ENCODE results near the gene ZNF423. TPM values are rescaled to one million over a fixed set of nuclear protein-coding genes. Genes with fewer than 3 reads are reported as not detected.

The ZNF423 gene
- total RNA-seq, 1 experiment from 2014 or later: 43.6 TPM

DNA sequence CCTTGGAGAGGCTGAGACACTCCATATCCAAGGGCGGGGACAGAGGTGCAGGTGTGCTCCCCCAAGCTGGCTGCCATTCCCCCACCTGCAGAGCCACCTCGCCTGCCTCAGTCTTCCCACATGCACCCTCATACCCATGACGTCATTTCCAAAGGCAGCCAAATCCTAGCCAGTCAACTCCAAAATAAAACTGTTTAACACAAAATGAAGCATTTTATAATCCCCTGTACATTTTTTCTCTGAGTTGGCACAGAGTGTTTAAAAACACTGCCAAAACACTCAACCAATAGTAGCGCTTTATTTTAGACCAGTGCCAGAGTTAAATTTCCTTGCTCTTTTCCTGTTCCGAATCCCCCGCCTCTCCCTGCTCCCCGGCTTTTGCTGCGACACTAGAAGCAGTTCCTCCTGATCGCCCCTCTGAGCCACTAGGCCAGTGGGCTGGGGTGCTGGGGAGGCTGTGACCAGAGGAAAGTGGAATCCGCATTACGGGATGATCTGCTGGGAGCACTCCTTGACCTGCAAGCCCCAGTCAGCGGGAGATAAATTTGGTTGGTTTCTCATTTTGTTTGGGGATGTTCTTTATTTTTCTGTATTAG is 139.5 kb downstream of the ZNF423 start:
- H3K36me3 ChIP-seq (replicated peaks; ENCODE audit: control insufficient read depth, insufficient read depth, low read length): no peaks in the 10 kb centered on the region
- H3K27me3 ChIP-seq (ENCODE audit: control insufficient read depth, insufficient read depth, low read length): no peaks in the 10 kb centered on the region
- H3K4me3 ChIP-seq (ENCODE audit: insufficient read depth, low read depth, low read length): no peak overlapping the region
- DNase-seq: no peak

- H3K4me3 ChIP-seq (ENCODE audit: insufficient read depth, low read depth, low read length): no peak overlapping the region
- no peaks in the 10 kb centered on the region for H3K27me3 ChIP-seq (ENCODE audit: control insufficient read depth, insufficient read depth, low read length)
- DNase-seq: peak; percentile 65
- H3K36me3 ChIP-seq (replicated peaks; ENCODE audit: control insufficient read depth, insufficient read depth, low read length): no peaks in the 10 kb centered on the region
These were observed 142.1 kb downstream of the ZNF423 start for GRCh38 chr16:49713770-49714169.

DNA sequence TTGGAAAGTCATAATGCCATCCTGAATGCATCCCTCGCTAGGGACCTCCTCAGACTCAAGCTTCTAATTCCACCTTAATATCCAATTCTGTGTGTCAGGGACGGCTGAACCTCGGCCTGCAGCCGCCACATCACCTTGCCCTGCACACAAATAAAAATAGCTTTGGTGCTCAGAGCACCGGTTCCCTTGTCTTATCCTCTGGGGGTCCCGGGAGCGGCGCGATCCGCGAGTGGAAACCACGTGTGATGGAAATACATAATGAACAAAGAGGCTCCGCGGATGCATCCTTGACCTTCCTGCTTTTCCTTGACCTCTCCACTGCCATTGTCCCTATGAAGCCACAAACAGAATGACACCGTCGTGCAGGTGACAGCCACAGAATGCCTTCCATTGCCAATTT is 143.4 kb downstream of the ZNF423 start:
- no peaks in the 10 kb centered on the region for H3K36me3 ChIP-seq (replicated peaks; ENCODE audit: control insufficient read depth, insufficient read depth, low read length)
- DNase-seq: no peak
- H3K4me3 ChIP-seq (ENCODE audit: insufficient read depth, low read depth, low read length): no peak overlapping the region
- H3K27me3 ChIP-seq (ENCODE audit: control insufficient read depth, insufficient read depth, low read length): no peaks in the 10 kb centered on the region

- H3K27me3 ChIP-seq (ENCODE audit: control insufficient read depth, insufficient read depth, low read length): no peaks in the 10 kb centered on the region
- no peak for DNase-seq
- no peak overlapping the region for H3K4me3 ChIP-seq (ENCODE audit: insufficient read depth, low read depth, low read length)
- no peaks in the 10 kb centered on the region for H3K36me3 ChIP-seq (replicated peaks; ENCODE audit: control insufficient read depth, insufficient read depth, low read length)
These were observed 143.8 kb downstream of the ZNF423 start for GRCh38 chr16:49712106-49712505.

GRCh38 chr16:49709057-49709456 is 146.9 kb downstream of the ZNF423 start:
- H3K36me3 ChIP-seq (replicated peaks; ENCODE audit: control insufficient read depth, insufficient read depth, low read length): no peaks in the 10 kb centered on the region
- DNase-seq: no peak
- H3K27me3 ChIP-seq (ENCODE audit: control insufficient read depth, insufficient read depth, low read length): no peaks in the 10 kb centered on the region
- H3K4me3 ChIP-seq (ENCODE audit: insufficient read depth, low read depth, low read length): no peak overlapping the region

- H3K36me3 ChIP-seq (replicated peaks; ENCODE audit: control insufficient read depth, insufficient read depth, low read length): no peaks in the 10 kb centered on the region
- no peak overlapping the region for H3K4me3 ChIP-seq (ENCODE audit: insufficient read depth, low read depth, low read length)
- no peaks in the 10 kb centered on the region for H3K27me3 ChIP-seq (ENCODE audit: control insufficient read depth, insufficient read depth, low read length)
- DNase-seq: no peak
These were observed 147.4 kb downstream of the ZNF423 start for GRCh38 chr16:49708491-49708890.

DNA sequence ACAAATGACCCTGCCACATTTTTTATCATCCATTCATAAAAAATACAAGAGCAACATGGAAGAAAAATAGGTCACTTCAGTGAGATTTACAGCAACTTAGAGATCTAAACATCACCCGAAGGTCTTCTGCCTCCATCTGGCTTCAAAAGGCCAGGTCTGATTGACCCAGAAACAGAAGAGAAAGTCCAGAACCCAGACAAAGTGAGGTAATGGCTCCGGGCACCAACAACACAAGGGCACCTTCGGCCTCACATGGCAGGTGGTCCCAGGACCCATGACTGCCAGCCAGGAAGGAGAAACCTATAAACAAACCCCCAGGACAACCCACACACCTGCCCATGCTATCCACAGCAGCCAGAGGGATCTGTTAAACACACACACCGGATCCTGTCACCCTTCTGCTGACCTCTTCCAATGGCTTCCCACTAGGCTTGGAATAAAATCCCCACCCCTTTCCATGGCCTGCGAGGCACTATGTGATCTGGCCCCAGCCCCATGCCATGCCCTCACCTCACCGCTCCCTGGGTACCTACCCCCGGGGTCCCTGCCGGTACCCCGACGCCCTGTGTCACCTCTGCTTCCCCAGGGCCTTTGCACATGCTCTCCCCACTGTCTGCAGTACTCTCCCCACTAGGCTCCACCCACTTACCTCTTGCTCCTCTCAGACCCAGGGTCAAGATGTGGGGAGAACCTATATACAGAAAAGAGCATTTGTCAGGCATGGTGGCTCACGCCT is 149.1 kb downstream of the ZNF423 start:
- no peaks in the 10 kb centered on the region for H3K27me3 ChIP-seq (ENCODE audit: control insufficient read depth, insufficient read depth, low read length)
- H3K36me3 ChIP-seq (replicated peaks; ENCODE audit: control insufficient read depth, insufficient read depth, low read length): no peaks in the 10 kb centered on the region
- no peak overlapping the region for H3K4me3 ChIP-seq (ENCODE audit: insufficient read depth, low read depth, low read length)
- DNase-seq: no peak

DNA sequence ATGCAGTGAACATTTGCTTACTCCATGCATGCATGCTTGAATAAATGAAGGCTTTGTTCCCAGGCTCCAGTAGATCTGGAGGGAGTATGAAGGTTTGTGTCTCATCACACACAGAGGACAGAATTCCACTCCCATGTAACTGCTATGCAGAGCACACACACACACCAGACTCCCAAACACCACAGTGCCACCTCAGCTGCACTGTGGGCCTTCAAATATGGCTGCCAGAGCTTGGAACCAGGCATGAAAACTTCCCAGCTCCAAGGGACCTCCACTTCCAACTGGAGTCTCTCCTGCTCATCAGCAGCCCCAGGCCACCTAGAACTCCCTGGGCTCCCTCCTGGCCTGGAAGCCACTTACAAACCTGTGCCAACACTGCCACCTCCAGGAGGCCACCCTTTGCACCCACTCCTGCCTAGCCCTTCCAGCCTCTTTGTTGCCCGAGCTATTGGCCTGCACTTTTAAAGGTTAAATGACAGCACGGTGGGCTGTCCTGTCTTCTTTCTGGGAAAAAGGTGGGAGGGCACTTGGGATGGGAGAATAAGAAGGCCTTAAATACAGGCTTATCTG is 151.2 kb downstream of the ZNF423 start:
- DNase-seq: no peak
- Histone ChIP-seq H3K27me3 (ENCODE audit: control insufficient read depth, insufficient read depth, low read length) (no peaks in the 10 kb centered on the region), H3K4me3 (ENCODE audit: insufficient read depth, low read depth, low read length) (no peak overlapping the region), H3K36me3 (replicated peaks; ENCODE audit: control insufficient read depth, insufficient read depth, low read length) (no peaks in the 10 kb centered on the region)

DNA sequence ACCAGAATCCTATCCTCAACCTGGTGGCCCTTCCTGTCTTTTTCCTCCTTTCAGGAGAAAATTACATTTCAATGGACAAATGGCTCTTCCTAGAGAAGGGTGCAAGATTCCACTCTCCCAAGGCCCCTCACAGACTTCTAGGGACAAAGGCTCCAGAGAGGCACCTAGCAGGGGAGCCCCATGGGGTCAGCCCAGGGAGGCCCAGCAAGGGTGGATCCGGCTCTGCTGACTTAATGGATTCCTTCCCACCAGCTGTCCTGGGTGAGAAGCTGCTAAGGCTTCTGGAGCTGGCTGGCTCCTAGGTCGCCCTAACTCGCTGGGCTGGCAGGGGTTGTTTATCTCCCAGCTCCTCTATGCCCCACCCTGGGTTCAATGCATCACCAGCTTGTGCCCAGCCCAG is 152.4 kb downstream of the ZNF423 start:
- Histone ChIP-seq H3K36me3 (replicated peaks; ENCODE audit: control insufficient read depth, insufficient read depth, low read length) (no peaks in the 10 kb centered on the region), H3K27me3 (ENCODE audit: control insufficient read depth, insufficient read depth, low read length) (no peaks in the 10 kb centered on the region), H3K4me3 (ENCODE audit: insufficient read depth, low read depth, low read length) (no peak overlapping the region)
- DNase-seq: no peak

- Histone ChIP-seq H3K27me3 (ENCODE audit: control insufficient read depth, insufficient read depth, low read length) (no peaks in the 10 kb centered on the region), H3K4me3 (ENCODE audit: insufficient read depth, low read depth, low read length) (no peak overlapping the region), H3K36me3 (replicated peaks; ENCODE audit: control insufficient read depth, insufficient read depth, low read length) (no peaks in the 10 kb centered on the region)
- peak; percentile 86 for DNase-seq
These were observed 154.0 kb downstream of the ZNF423 start for GRCh38 chr16:49701789-49702494.

GRCh38 chr16:49701065-49701685 is 154.7 kb downstream of the ZNF423 start:
- peak; percentile 70 for DNase-seq
- Histone ChIP-seq H3K27me3 (ENCODE audit: control insufficient read depth, insufficient read depth, low read length) (no peaks in the 10 kb centered on the region), H3K36me3 (replicated peaks; ENCODE audit: control insufficient read depth, insufficient read depth, low read length) (no peaks in the 10 kb centered on the region), H3K4me3 (ENCODE audit: insufficient read depth, low read depth, low read length) (no peak overlapping the region)

DNA sequence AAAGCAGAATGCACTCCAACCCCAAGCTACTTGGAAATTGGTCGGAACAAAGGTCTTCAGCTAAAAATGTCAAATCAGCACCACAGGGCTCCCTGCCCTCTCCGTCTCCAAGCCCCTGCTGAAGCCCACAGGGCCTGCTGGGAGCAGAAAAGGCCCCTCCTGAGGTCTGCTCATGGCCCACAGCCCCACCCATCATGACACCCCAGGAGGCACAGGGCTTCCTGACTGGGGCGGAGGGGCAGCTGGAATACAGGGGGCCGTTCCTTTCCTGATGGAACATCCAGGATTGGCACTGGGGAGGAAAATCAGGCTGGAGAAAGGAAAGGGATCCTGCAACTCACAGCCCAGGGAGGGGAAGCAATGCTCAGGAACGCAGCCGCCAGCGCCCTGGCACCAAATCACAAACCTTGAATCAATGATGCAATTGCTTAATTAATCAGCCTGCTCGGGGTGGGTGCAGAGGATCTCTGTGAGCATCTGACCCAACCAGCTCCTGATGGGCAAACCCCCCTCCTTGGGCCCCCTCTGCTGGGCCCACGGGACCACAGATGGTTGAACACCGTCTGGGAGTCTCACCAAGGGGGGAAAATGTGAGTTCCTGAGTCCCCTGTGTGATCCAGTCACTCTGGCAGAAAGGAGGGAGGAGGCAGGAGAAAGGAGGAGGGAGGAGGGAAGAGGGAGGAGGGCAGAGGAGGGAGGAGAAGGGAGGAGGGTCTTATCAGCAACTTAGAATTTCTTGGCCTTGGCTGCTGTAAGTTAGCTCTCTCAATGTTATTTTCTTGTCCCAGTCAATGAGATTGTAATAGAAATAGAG is 155.5 kb downstream of the ZNF423 start:
- H3K36me3 ChIP-seq (replicated peaks; ENCODE audit: control insufficient read depth, insufficient read depth, low read length): no peaks in the 10 kb centered on the region
- H3K27me3 ChIP-seq (ENCODE audit: control insufficient read depth, insufficient read depth, low read length): no peaks in the 10 kb centered on the region
- H3K4me3 ChIP-seq (ENCODE audit: insufficient read depth, low read depth, low read length): no peak overlapping the region
- DNase-seq: peak; percentile 74

- Histone ChIP-seq H3K27me3 (ENCODE audit: control insufficient read depth, insufficient read depth, low read length) (no peaks in the 10 kb centered on the region), H3K4me3 (ENCODE audit: insufficient read depth, low read depth, low read length) (no peak overlapping the region), H3K36me3 (replicated peaks; ENCODE audit: control insufficient read depth, insufficient read depth, low read length) (no peaks in the 10 kb centered on the region)
- DNase-seq: no peak
These were observed 156.1 kb downstream of the ZNF423 start for GRCh38 chr16:49699841-49700175.

Data from H7 (cell line).